Measurements from ENCODE around the gene SLC52A1.
"Not testable (repeated sequence)": the region's sequence is repeated elsewhere in the genome, so short reads cannot be mapped to it uniquely, and the experiment has no call there.

The SLC52A1 gene

GRCh38 chr17:5035315-5035714 lies at the start of gene SLC52A1:
TSS of gene SLC52A1 (minus strand) at chr17:5035426. CDS start at chr17:5034606, 820 bp downstream.
- DNase-seq: no peak
- no peaks in the 10 kb centered on the region for H3K9me3 ChIP-seq
- peaks cover 0 to 19% of the 10 kb centered on the region in 2 donors for H3K27me3 ChIP-seq
- no peak within 1 kb of the TSS for H3K4me3 ChIP-seq
- H3K27ac ChIP-seq: no peak within 1 kb of the TSS
- intact Hi-C loops (cut with DNase I; ENCODE audit: low total_unique reads): no loop called here
- TF ChIP-seq CTCF (IDR thresholded peaks at IDR 0.05): no peak
- H3K36me3 ChIP-seq: no peaks in the 10 kb centered on the region
- H3K4me1 ChIP-seq: peaks cover 0 to 15% (median 6%) of the 10 kb centered on the region in 4 donors

GRCh38 chr17:5080591-5080990 lies 45.4 kb upstream of the SLC52A1 start:
- DNase-seq: no peak
- Histone ChIP-seq H3K9me3 (peaks cover 0 to 24% (median 10%) of the 10 kb centered on the region in 3 donors), H3K4me3 (no peak overlapping the region), H3K27ac (no peak overlapping the region), H3K4me1 (peaks cover 0 to 20% (median 11%) of the 10 kb centered on the region in 4 donors), H3K36me3 (peaks cover 26 to 31% (median 29%) of the 10 kb centered on the region in 3 donors), H3K27me3 (no peaks in the 10 kb centered on the region)
- no peak for TF ChIP-seq CTCF (IDR thresholded peaks at IDR 0.05)
- intact Hi-C loops (cut with DNase I; ENCODE audit: low total_unique reads): no loop called here

GRCh38 chr17:5078106-5079028 lies 43.1 kb upstream of the SLC52A1 start, which contains the start of gene ZFP3:
TSS of gene ZFP3 (plus strand) at chr17:5078467. CDS start at chr17:5091505, 13,038 bp downstream.
- peaks cover 7 to 19% (median 14%) of the 10 kb centered on the region in 3 donors for H3K36me3 ChIP-seq
- peak; percentile 76 to 89 for DNase-seq
- peak within 1 kb of the TSS; percentile 77 to 88 for H3K27ac ChIP-seq
- peaks cover 0 to 20% (median 11%) of the 10 kb centered on the region in 4 donors for H3K4me1 ChIP-seq
- H3K4me3 ChIP-seq: peak within 1 kb of the TSS; percentile 76 to 90
- peaks cover 0 to 7% (median 0%) of the 10 kb centered on the region in 3 donors for H3K9me3 ChIP-seq
- intact Hi-C loops (cut with DNase I; ENCODE audit: low total_unique reads): no loop called here
- no peaks in the 10 kb centered on the region for H3K27me3 ChIP-seq
- TF ChIP-seq CTCF (IDR thresholded peaks at IDR 0.05): no peak

- no peak for DNase-seq
- no peak for TF ChIP-seq CTCF (IDR thresholded peaks at IDR 0.05)
- H3K4me1 ChIP-seq: peaks cover 0 to 20% (median 11%) of the 10 kb centered on the region in 4 donors
- H3K27me3 ChIP-seq: no peaks in the 10 kb centered on the region
- H3K4me3 ChIP-seq: peak overlapping the region; percentile 76 to 90
- peak overlapping the region; percentile 77 to 88 for H3K27ac ChIP-seq
- intact Hi-C loops (cut with DNase I; ENCODE audit: low total_unique reads): no loop called here
- H3K36me3 ChIP-seq: peaks cover under 1 to 12% (median 8%) of the 10 kb centered on the region in 3 donors
- H3K9me3 ChIP-seq: peaks cover 0 to under 1% (median 0%) of the 10 kb centered on the region in 3 donors
Observed at GRCh38 chr17:5077781-5078105, 42.5 kb upstream of the SLC52A1 start.

- H3K36me3 ChIP-seq; H3K27me3 ChIP-seq; H3K9me3 ChIP-seq; DNase-seq; intact Hi-C loops (cut with DNase I; ENCODE audit: low total_unique reads): not testable (repeated sequence)
- peaks cover 0 to 20% (median 11%) of the 10 kb centered on the region in 4 donors for H3K4me1 ChIP-seq
- peak overlapping the region; percentile 76 to 90 for H3K4me3 ChIP-seq
- peak overlapping the region; percentile 77 to 88 for H3K27ac ChIP-seq
Observed at GRCh38 chr17:5077275-5077674, 42.0 kb upstream of the SLC52A1 start.

- intact Hi-C loops (cut with DNase I; ENCODE audit: low total_unique reads); DNase-seq; H3K27ac ChIP-seq; H3K36me3 ChIP-seq; H3K27me3 ChIP-seq; H3K9me3 ChIP-seq; H3K4me3 ChIP-seq: not testable (repeated sequence)
- peaks cover 0 to 20% (median 11%) of the 10 kb centered on the region in 4 donors for H3K4me1 ChIP-seq
Observed at GRCh38 chr17:5075472-5075871, 40.2 kb upstream of the SLC52A1 start.

Data from tibial artery (tissue), 4 donors.